ENCODE data around the gene LNX1. TPM values are rescaled to one million over a fixed set of nuclear protein-coding genes. Genes with fewer than 3 reads are reported as not detected.

LNX1 gene
- total RNA-seq, 1 donor from 2014 or later = 0.34 TPM

GRCh38 chr4:53584658-53585057 lies 6.6 kb downstream of the LNX1 start:
- Mint-ChIP-seq H3K36me3 (no peaks in the 10 kb centered on the region), H3K4me3 (no peak overlapping the region), H3K27ac (no peak overlapping the region), H3K4me1 (peaks cover 12% of the 10 kb centered on the region), H3K9me3 (no peaks in the 10 kb centered on the region), H3K27me3 (ENCODE audit: insufficient read depth, low read depth) (peaks cover 2% of the 10 kb centered on the region)
- no peaks in the 10 kb centered on the region for H3K36me3 ChIP-seq
- H3K4me1 ChIP-seq = peaks cover under 1% of the 10 kb centered on the region
- no peaks in the 10 kb centered on the region for H4K20me1 ChIP-seq (ENCODE audit: low read depth)
- no peak overlapping the region for H3K4me3 ChIP-seq
- no peak overlapping the region for H3K27ac ChIP-seq
- H2AFZ ChIP-seq (replicated peaks) = no peak overlapping the region
- H3K79me2 ChIP-seq (ENCODE audit: low read depth) = no peaks in the 10 kb centered on the region
- DNase-seq (ENCODE audit: low spot score) = no peak
- no peak overlapping the region for H3K4me2 ChIP-seq
- no peaks in the 10 kb centered on the region for H3F3A ChIP-seq (ENCODE audit: low read depth)
- no peak overlapping the region for H3K9ac ChIP-seq
- TF ChIP-seq EZH2phosphoT487 (IDR thresholded peaks at IDR 0.05) (no peak), CTCF (IDR thresholded peaks at IDR 0.05) (no peak), EZH2 (IDR thresholded peaks at IDR 0.05) (no peak)
- no peaks in the 10 kb centered on the region for H3K9me3 ChIP-seq (ENCODE audit: low read depth)
- no peaks in the 10 kb centered on the region for H3K27me3 ChIP-seq

- TF ChIP-seq EZH2phosphoT487 (IDR thresholded peaks at IDR 0.05) (no peak), CTCF (IDR thresholded peaks at IDR 0.05) (no peak), EZH2 (IDR thresholded peaks at IDR 0.05) (no peak)
- Histone ChIP-seq H3K79me2 (ENCODE audit: low read depth) (no peaks in the 10 kb centered on the region), H3K9me3 (ENCODE audit: low read depth) (no peaks in the 10 kb centered on the region), H3K4me2 (no peak overlapping the region), H3K36me3 (no peaks in the 10 kb centered on the region), H4K20me1 (ENCODE audit: low read depth) (no peaks in the 10 kb centered on the region), H2AFZ (replicated peaks) (no peak overlapping the region), H3F3A (ENCODE audit: low read depth) (no peaks in the 10 kb centered on the region), H3K9ac (no peak overlapping the region), H3K27me3 (no peaks in the 10 kb centered on the region), H3K27ac (no peak overlapping the region), H3K4me3 (no peak overlapping the region), H3K4me1 (no peaks in the 10 kb centered on the region)
- Mint-ChIP-seq H3K27ac (no peak overlapping the region), H3K27me3 (ENCODE audit: insufficient read depth, low read depth) (no peaks in the 10 kb centered on the region), H3K4me3 (no peak overlapping the region), H3K9me3 (no peaks in the 10 kb centered on the region), H3K4me1 (peaks cover 12% of the 10 kb centered on the region), H3K36me3 (no peaks in the 10 kb centered on the region)
- DNase-seq (ENCODE audit: low spot score) = no peak
Measured at GRCh38 chr4:53583513-53583912, 7.8 kb downstream of the LNX1 start.

- Histone ChIP-seq H3K9ac (no peak overlapping the region), H3K4me2 (no peak overlapping the region), H3K4me1 (no peaks in the 10 kb centered on the region), H3F3A (ENCODE audit: low read depth) (no peaks in the 10 kb centered on the region), H3K36me3 (no peaks in the 10 kb centered on the region), H3K27ac (no peak overlapping the region), H3K9me3 (ENCODE audit: low read depth) (no peaks in the 10 kb centered on the region), H3K4me3 (no peak overlapping the region), H2AFZ (replicated peaks) (no peak overlapping the region), H3K79me2 (ENCODE audit: low read depth) (no peaks in the 10 kb centered on the region), H3K27me3 (no peaks in the 10 kb centered on the region), H4K20me1 (ENCODE audit: low read depth) (no peaks in the 10 kb centered on the region)
- no peaks in the 10 kb centered on the region for H3K27me3 Mint-ChIP-seq (ENCODE audit: insufficient read depth, low read depth)
- no peaks in the 10 kb centered on the region for H3K9me3 Mint-ChIP-seq
- TF ChIP-seq CTCF (IDR thresholded peaks at IDR 0.05) (no peak), EZH2 (IDR thresholded peaks at IDR 0.05) (no peak), EZH2phosphoT487 (IDR thresholded peaks at IDR 0.05) (no peak)
- H3K4me1 Mint-ChIP-seq = peaks cover 12% of the 10 kb centered on the region
- H3K4me3 Mint-ChIP-seq = no peak overlapping the region
- no peaks in the 10 kb centered on the region for H3K36me3 Mint-ChIP-seq
- H3K27ac Mint-ChIP-seq = no peak overlapping the region
- no peak for DNase-seq (ENCODE audit: low spot score)
Measured at GRCh38 chr4:53582194-53582593, 9.1 kb downstream of the LNX1 start.

Data from neural progenitor cell (in vitro differentiated cells).